ENCODE data around the gene SLC35G3.

Gene SLC35G3

GRCh38 chr17:35164716-35165115 lies 29.5 kb downstream of the SLC35G3 start:
- no peak for ATAC-seq
- TF ChIP-seq, protein P1, sequence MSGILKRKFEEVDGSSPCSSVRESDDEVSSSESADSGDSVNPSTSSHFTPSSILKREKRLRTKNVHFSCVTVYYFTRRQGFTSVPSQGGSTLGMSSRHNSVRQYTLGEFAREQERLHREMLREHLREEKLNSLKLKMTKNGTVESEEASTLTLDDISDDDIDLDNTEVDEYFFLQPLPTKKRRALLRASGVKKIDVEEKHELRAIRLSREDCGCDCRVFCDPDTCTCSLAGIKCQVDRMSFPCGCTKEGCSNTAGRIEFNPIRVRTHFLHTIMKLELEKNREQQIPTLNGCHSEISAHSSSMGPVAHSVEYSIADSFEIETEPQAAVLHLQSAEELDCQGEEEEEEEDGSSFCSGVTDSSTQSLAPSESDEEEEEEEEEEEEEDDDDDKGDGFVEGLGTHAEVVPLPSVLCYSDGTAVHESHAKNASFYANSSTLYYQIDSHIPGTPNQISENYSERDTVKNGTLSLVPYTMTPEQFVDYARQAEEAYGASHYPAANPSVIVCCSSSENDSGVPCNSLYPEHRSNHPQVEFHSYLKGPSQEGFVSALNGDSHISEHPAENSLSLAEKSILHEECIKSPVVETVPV (CRISPR knock-in tag; IDR thresholded peaks at IDR 0.05): no peak
- TF ChIP-seq ZFP3 (CRISPR knock-in tag; IDR thresholded peaks at IDR 0.05) (no peak), TOX (CRISPR knock-in tag; IDR thresholded peaks at IDR 0.05; ENCODE audit: borderline replicate concordance) (no peak), RARB (CRISPR knock-in tag; IDR thresholded peaks at IDR 0.05) (no peak), ZC3H10 (CRISPR knock-in tag; IDR thresholded peaks at IDR 0.05) (no peak), SNAI2 (CRISPR knock-in tag; IDR thresholded peaks at IDR 0.05) (no peak), ARNTL (CRISPR knock-in tag; IDR thresholded peaks at IDR 0.05; ENCODE audit: borderline replicate concordance, low read depth) (no peak), ESRRG (CRISPR knock-in tag; IDR thresholded peaks at IDR 0.05) (no peak), POU6F1 (CRISPR knock-in tag; IDR thresholded peaks at IDR 0.05; ENCODE audit: borderline replicate concordance, low read depth) (no peak), BACH2 (CRISPR knock-in tag; IDR thresholded peaks at IDR 0.05; ENCODE audit: borderline replicate concordance) (no peak), GLIS3 (CRISPR knock-in tag; IDR thresholded peaks at IDR 0.05) (no peak), OSR1 (CRISPR knock-in tag; IDR thresholded peaks at IDR 0.05) (no peak), ZNF8 (CRISPR knock-in tag; IDR thresholded peaks at IDR 0.05) (no peak), TCF4 (CRISPR knock-in tag; IDR thresholded peaks at IDR 0.05; ENCODE audit: borderline replicate concordance) (no peak), ZFP30 (CRISPR knock-in tag; IDR thresholded peaks at IDR 0.05) (no peak), ZNF70 (CRISPR knock-in tag; IDR thresholded peaks at IDR 0.05) (no peak), CSDC2 (CRISPR knock-in tag; IDR thresholded peaks at IDR 0.05) (no peak)
- TF ChIP-seq, protein P2, sequence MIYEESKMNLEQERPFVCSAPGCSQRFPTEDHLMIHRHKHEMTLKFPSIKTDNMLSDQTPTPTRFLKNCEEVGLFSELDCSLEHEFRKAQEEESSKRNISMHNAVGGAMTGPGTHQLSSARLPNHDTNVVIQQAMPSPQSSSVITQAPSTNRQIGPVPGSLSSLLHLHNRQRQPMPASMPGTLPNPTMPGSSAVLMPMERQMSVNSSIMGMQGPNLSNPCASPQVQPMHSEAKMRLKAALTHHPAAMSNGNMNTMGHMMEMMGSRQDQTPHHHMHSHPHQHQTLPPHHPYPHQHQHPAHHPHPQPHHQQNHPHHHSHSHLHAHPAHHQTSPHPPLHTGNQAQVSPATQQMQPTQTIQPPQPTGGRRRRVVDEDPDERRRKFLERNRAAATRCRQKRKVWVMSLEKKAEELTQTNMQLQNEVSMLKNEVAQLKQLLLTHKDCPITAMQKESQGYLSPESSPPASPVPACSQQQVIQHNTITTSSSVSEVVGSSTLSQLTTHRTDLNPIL (CRISPR knock-in tag; IDR thresholded peaks at IDR 0.05; ENCODE audit: low read depth): no peak
- TF ChIP-seq, protein P3, sequence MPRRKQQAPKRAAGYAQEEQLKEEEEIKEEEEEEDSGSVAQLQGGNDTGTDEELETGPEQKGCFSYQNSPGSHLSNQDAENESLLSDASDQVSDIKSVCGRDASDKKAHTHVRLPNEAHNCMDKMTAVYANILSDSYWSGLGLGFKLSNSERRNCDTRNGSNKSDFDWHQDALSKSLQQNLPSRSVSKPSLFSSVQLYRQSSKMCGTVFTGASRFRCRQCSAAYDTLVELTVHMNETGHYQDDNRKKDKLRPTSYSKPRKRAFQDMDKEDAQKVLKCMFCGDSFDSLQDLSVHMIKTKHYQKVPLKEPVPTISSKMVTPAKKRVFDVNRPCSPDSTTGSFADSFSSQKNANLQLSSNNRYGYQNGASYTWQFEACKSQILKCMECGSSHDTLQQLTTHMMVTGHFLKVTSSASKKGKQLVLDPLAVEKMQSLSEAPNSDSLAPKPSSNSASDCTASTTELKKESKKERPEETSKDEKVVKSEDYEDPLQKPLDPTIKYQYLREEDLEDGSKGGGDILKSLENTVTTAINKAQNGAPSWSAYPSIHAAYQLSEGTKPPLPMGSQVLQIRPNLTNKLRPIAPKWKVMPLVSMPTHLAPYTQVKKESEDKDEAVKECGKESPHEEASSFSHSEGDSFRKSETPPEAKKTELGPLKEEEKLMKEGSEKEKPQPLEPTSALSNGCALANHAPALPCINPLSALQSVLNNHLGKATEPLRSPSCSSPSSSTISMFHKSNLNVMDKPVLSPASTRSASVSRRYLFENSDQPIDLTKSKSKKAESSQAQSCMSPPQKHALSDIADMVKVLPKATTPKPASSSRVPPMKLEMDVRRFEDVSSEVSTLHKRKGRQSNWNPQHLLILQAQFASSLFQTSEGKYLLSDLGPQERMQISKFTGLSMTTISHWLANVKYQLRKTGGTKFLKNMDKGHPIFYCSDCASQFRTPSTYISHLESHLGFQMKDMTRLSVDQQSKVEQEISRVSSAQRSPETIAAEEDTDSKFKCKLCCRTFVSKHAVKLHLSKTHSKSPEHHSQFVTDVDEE (CRISPR knock-in tag; IDR thresholded peaks at IDR 0.05): no peak
- TF ChIP-seq, protein P4, sequence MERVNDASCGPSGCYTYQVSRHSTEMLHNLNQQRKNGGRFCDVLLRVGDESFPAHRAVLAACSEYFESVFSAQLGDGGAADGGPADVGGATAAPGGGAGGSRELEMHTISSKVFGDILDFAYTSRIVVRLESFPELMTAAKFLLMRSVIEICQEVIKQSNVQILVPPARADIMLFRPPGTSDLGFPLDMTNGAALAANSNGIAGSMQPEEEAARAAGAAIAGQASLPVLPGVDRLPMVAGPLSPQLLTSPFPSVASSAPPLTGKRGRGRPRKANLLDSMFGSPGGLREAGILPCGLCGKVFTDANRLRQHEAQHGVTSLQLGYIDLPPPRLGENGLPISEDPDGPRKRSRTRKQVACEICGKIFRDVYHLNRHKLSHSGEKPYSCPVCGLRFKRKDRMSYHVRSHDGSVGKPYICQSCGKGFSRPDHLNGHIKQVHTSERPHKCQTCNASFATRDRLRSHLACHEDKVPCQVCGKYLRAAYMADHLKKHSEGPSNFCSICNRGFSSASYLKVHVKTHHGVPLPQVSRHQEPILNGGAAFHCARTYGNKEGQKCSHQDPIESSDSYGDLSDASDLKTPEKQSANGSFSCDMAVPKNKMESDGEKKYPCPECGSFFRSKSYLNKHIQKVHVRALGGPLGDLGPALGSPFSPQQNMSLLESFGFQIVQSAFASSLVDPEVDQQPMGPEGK (CRISPR knock-in tag; IDR thresholded peaks at IDR 0.05; ENCODE audit: borderline replicate concordance): no peak

DNA sequence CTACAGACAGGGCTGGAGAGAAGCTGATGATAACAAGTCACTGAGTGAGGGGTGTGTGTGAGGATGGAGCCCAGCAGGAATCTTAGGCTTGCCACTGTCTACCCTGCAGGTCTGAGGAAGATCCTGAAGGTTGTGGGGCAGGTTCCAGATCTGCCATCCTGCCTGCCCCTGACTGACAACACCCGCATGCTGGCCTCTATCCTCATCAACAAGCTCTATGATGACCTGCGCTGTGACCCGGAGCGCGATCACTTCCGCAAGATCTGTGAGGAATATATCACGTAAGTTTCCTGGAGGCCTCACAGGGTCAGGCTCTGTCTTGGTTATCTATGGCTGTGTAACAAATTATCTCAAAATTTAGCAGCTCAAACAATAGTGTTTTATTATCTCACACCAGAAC lies 30.3 kb downstream of the SLC35G3 start:
- no peak for TF ChIP-seq OSR1 (CRISPR knock-in tag; IDR thresholded peaks at IDR 0.05)
- TF ChIP-seq ESRRG (CRISPR knock-in tag; IDR thresholded peaks at IDR 0.05): no peak
- no peak for TF ChIP-seq GLIS3 (CRISPR knock-in tag; IDR thresholded peaks at IDR 0.05)
- TF ChIP-seq, protein P3 (CRISPR knock-in tag; IDR thresholded peaks at IDR 0.05): no peak
- no peak for ATAC-seq
